K562 (cell line): ENCODE measurements around the gene CREB3L4. TPM values are rescaled to one million over a fixed set of nuclear protein-coding genes. Genes with fewer than 3 reads are reported as not detected.

ENCODE experiments used
- BMI1 ChIP-seq: fragments of 150-350 bp; IDR thresholded peaks from 2 replicates; pipeline ENCODE4 v1.6.1; 2014; ENCODE audit warnings: low read length
- CEBPB ChIP-seq: fragments of 450-650 bp; IDR thresholded peaks from 2 replicates; pipeline ENCODE4 v1.6.1; 2016; ENCODE audit warnings: missing genetic modification characterization, missing compliant biosample characterization
- CEBPG ChIP-seq, 3 experiments: fragments of 200-800 bp in 1 of 3; sonication (Bioruptor generic) in 1 of 3; sonication (generic) in 1 of 3; formaldehyde crosslinking in 1 of 3; IDR thresholded peaks in 2 of 3; conservative IDR thresholded peaks in 1 of 3; 2 replicates each; pipeline versions ENCODE4 v1.6.1 to v1.8.0; 2016 to 2022; ENCODE audit warnings: missing compliant biosample characterization in 2 of 3, missing genetic modification characterization in 2 of 3, mild to moderate bottlenecking in 1 of 3, missing genetic modification reagents in 1 of 3
- HDAC1 ChIP-seq, 2 experiments: fragments of 450-650 bp; IDR thresholded peaks; 2 replicates each; pipeline ENCODE4 v1.6.1; 2016 to 2017; ENCODE audit warnings: inconsistent platforms in 1 of 2, mild to moderate bottlenecking in 1 of 2, moderate library complexity in 1 of 2
- HLTF ChIP-seq: fragments of 450-650 bp; IDR thresholded peaks from 2 replicates; pipeline ENCODE4 v1.6.1; 2016
- HNRNPH1 ChIP-seq: fragments of 200-400 bp; formaldehyde crosslinking; optimal IDR thresholded peaks from 2 replicates; pipeline ENCODE3; 2017; ENCODE audit warnings: low read depth, mild to moderate bottlenecking, low read length, moderate library complexity
- HNRNPK ChIP-seq: fragments of 200-400 bp; formaldehyde crosslinking; IDR thresholded peaks from one replicate; pipeline ENCODE4 v1.6.1; 2018; ENCODE audit warnings: mild to moderate bottlenecking, low read depth, low read length; ENCODE audit not compliant: poor library complexity, severe bottlenecking
- MYC ChIP-seq, 2 experiments: fragments of 250-450 bp in 1 of 2; sonication (Bioruptor Pico) in 1 of 2; IDR thresholded peaks; 2 replicates each; pipeline versions ENCODE4 v1.5.1 to v1.6.1; 2012 to 2021; ENCODE audit warnings: low read depth in 2 of 2, borderline replicate concordance in 1 of 2, improper control_type of control experiment in 1 of 2, low read length in 1 of 2, mild to moderate bottlenecking in 1 of 2, moderate library complexity in 1 of 2
- POLR2A ChIP-seq: fragments of 450-650 bp; conservative IDR thresholded peaks from 2 replicates; pipeline ENCODE4 v1.6.1; 2016
- POLR2B ChIP-seq: fragments of 450-650 bp; IDR thresholded peaks from 2 replicates; pipeline ENCODE4 v1.6.1; 2018; ENCODE audit warnings: low read depth; ENCODE audit not compliant: partially characterized antibody
- POLR3G ChIP-seq: IDR thresholded peaks from 2 replicates; pipeline ENCODE4 v1.6.1; 2011; ENCODE audit not compliant: insufficient read length, insufficient replicate concordance; ENCODE audit errors: extremely low read depth
- RFX1 ChIP-seq: fragments of 450-650 bp; IDR thresholded peaks from 2 replicates; pipeline ENCODE4 v1.6.1; 2016; ENCODE audit warnings: mild to moderate bottlenecking, moderate library complexity
- SETDB1 ChIP-seq: IDR thresholded peaks from one replicate; pipeline ENCODE4 v1.6.1; 2012; ENCODE audit warnings: low read length, control low read depth, inconsistent platforms
- SIX5 ChIP-seq, 2 experiments: IDR thresholded peaks; 2 replicates each; pipeline ENCODE4 v1.6.1; 2011; ENCODE audit warnings: low read length in 2 of 2, borderline replicate concordance in 1 of 2, low read depth in 1 of 2, mild to moderate bottlenecking in 1 of 2, moderate library complexity in 1 of 2; ENCODE audit not compliant: insufficient read depth in 1 of 2
- SMARCC2 ChIP-seq: fragments of 450-650 bp; IDR thresholded peaks from 2 replicates; pipeline ENCODE4 v1.6.1; 2017; ENCODE audit warnings: antibody characterized with exemption, moderate library complexity, mild to moderate bottlenecking, low read depth
- SMARCE1 ChIP-seq: fragments of 450-650 bp; IDR thresholded peaks from 2 replicates; pipeline ENCODE4 v1.7.1; 2016; ENCODE audit warnings: mild to moderate bottlenecking
- STAG1 ChIP-seq: sonication (generic); formaldehyde crosslinking; IDR thresholded peaks from 2 replicates; pipeline ENCODE4 v1.5.0; 2020; ENCODE audit warnings: missing genetic modification reagents, borderline replicate concordance
- TAF1 ChIP-seq: IDR thresholded peaks from 2 replicates; pipeline ENCODE4 v1.6.1; 2011; ENCODE audit warnings: mild to moderate bottlenecking, low read length, moderate library complexity; ENCODE audit not compliant: insufficient read depth, control insufficient read depth, severe bottlenecking; ENCODE audit errors: extremely low read depth
- TAF9B ChIP-seq: fragments of 450-650 bp; IDR thresholded peaks from 2 replicates; pipeline ENCODE4 v1.6.1; 2018; ENCODE audit warnings: mild to moderate bottlenecking; ENCODE audit not compliant: partially characterized antibody
- ZNF561 ChIP-seq: fragments of 450-650 bp; formaldehyde crosslinking; conservative IDR thresholded peaks from 2 replicates; pipeline ENCODE4 v1.4.0; 2020; ENCODE audit warnings: mild to moderate bottlenecking, moderate library complexity
- polyA plus RNA-seq, 8 experiments: library from polyadenylated mRNA; depleted of rRNA in 4 of 8; stranded (reverse) in 5 of 8; unstranded in 3 of 8; fragments of >200 nt; fragmentation: Nextera tagmentation in 2 of 8; fragmentation: Illumina TruSeq in 1 of 8; extraction: Ambion mirVana in 2 of 8; extraction: Trizol in 1 of 8; gene quantifications; 2 replicates each; pipeline versions ENCODE4 v1.2.1 to v1.2.3, GENCODE V29; 2011 to 2014; ENCODE audit warnings: inconsistent platforms in 1 of 8, missing spikeins in 1 of 8
- total RNA-seq, 7 experiments: library from RNA; depleted of rRNA in 6 of 7; stranded (reverse); fragments of >200 nt in 6 of 7; fragmentation: Illumina TruSeq in 2 of 7; extraction: Trizol in 2 of 7; gene quantifications; 2 replicates each; pipeline versions ENCODE4 v1.2.1 to v1.2.3, GENCODE V29; 2011 to 2021; ENCODE audit warnings: low replicate concordance in 1 of 7
- TF ChIP-seq, protein P1 (sequence below): sonication (generic); formaldehyde crosslinking; IDR thresholded peaks from 2 replicates; pipeline ENCODE4 v1.9.0; 2022; ENCODE audit warnings: mild to moderate bottlenecking, missing genetic modification reagents
- TF ChIP-seq, protein P2 (sequence below): fragments of 200-800 bp; sonication (Bioruptor generic); IDR thresholded peaks from 2 replicates; pipeline ENCODE4 v1.6.1; 2017; ENCODE audit warnings: missing genetic modification characterization, missing compliant biosample characterization
- TF ChIP-seq, protein P3 (sequence below): fragments of 450-650 bp; IDR thresholded peaks from 2 replicates; pipeline ENCODE4 v1.6.1; 2016; ENCODE audit warnings: borderline replicate concordance

The CREB3L4 gene
- total and polyA plus RNA-seq, 9 of the 15 experiments (the other 6 are each of a cell fraction or from before 2014, with no cell fraction given): 9.9 to 18.6 (median 13.9) TPM

DNA sequence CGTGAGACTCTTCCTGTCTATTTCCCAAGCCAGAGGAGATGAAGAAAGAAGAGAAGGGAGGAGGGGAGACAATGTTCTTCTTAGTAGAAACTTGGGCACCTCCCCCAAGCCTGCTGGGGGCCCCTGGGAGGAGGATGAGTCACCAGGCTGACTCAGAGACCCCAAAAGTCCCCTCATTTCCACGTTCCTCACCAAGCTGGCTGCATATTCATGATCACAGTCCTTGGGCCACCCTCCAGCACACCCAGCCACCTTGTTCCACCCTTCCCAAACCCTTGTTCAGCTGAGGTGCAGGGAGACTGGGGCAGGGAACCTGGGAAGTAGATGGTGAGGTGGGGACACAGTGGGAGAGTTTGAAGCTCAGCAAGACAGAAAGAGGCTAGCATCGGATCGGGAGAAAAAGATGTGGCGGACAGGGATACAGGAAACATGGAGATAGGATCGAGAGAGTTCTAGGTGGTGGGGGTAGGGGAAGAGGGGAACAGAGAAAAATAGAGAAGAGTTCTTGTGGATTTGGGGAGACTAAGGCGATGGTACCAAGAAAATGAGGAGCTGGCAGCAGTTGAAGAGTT lies 17.7 kb downstream of the CREB3L4 start (continued):
- 0 out of 2 replicates have a peak, but pooled peaks have one; percentile 25 for TF ChIP-seq MYC (IDR thresholded peaks at IDR 0.05; ENCODE audit: low read depth, low read length)
- no peak for TF ChIP-seq MYC (CRISPR knock-in tag; IDR thresholded peaks at IDR 0.05; ENCODE audit: borderline replicate concordance, low read depth)
- TF ChIP-seq, protein P1, sequence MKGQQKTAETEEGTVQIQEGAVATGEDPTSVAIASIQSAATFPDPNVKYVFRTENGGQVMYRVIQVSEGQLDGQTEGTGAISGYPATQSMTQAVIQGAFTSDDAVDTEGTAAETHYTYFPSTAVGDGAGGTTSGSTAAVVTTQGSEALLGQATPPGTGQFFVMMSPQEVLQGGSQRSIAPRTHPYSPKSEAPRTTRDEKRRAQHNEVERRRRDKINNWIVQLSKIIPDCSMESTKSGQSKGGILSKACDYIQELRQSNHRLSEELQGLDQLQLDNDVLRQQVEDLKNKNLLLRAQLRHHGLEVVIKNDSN (CRISPR knock-in tag): 0 out of 2 replicates have a peak, but pooled peaks have one; percentile 11
- no peak for TF ChIP-seq HNRNPH1
- peak; percentile 63 for TF ChIP-seq TAF1
- peak; percentile 65 for TF ChIP-seq POLR2A
- no peak for TF ChIP-seq SETDB1
- TF ChIP-seq SMARCE1: peak; percentile 87
- no peak for TF ChIP-seq HNRNPK
- TF ChIP-seq ZNF561 (CRISPR knock-in tag): no peak
- TF ChIP-seq RFX1: no peak
- no peak for TF ChIP-seq POLR3G
- peak in 1 of 2 experiments; percentile 72; a peak in 2 of 4 replicates for TF ChIP-seq HDAC1 (IDR thresholded peaks at IDR 0.05)
- TF ChIP-seq SMARCC2: peak; percentile 68; the same call in 1 of the 2 replicates
- no peak for TF ChIP-seq BMI1
- no peak for TF ChIP-seq CEBPB
- no peak for TF ChIP-seq STAG1 (CRISPR knock-in tag)
- TF ChIP-seq, protein P2, sequence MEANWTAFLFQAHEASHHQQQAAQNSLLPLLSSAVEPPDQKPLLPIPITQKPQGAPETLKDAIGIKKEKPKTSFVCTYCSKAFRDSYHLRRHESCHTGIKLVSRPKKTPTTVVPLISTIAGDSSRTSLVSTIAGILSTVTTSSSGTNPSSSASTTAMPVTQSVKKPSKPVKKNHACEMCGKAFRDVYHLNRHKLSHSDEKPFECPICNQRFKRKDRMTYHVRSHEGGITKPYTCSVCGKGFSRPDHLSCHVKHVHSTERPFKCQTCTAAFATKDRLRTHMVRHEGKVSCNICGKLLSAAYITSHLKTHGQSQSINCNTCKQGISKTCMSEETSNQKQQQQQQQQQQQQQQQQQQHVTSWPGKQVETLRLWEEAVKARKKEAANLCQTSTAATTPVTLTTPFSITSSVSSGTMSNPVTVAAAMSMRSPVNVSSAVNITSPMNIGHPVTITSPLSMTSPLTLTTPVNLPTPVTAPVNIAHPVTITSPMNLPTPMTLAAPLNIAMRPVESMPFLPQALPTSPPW: 0 out of 2 replicates have a peak, but pooled peaks have one; percentile 16
- TF ChIP-seq SIX5 (IDR thresholded peaks at IDR 0.05; ENCODE audit: borderline replicate concordance in 1 of 2, insufficient read depth in 1 of 2, low read depth in 1 of 2, low read length in 2 of 2): no peak
- no peak for TF ChIP-seq TAF9B
- peak; percentile 52 for TF ChIP-seq POLR2B
- TF ChIP-seq, protein P3, sequence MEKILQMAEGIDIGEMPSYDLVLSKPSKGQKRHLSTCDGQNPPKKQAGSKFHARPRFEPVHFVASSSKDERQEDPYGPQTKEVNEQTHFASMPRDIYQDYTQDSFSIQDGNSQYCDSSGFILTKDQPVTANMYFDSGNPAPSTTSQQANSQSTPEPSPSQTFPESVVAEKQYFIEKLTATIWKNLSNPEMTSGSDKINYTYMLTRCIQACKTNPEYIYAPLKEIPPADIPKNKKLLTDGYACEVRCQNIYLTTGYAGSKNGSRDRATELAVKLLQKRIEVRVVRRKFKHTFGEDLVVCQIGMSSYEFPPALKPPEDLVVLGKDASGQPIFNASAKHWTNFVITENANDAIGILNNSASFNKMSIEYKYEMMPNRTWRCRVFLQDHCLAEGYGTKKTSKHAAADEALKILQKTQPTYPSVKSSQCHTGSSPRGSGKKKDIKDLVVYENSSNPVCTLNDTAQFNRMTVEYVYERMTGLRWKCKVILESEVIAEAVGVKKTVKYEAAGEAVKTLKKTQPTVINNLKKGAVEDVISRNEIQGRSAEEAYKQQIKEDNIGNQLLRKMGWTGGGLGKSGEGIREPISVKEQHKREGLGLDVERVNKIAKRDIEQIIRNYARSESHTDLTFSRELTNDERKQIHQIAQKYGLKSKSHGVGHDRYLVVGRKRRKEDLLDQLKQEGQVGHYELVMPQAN: peak; percentile 38; the same call in 1 of the 2 replicates
- TF ChIP-seq CEBPG (CRISPR knock-in tag; IDR thresholded peaks at IDR 0.05): no peak
- TF ChIP-seq CEBPG (tag; conservative IDR thresholded peaks at IDR 0.05 in 1 of 2, IDR thresholded peaks at IDR 0.05 in 1 of 2): no peak
- peak; percentile 69; the same call in 1 of the 2 replicates for TF ChIP-seq HLTF
